Stimulated activated CD4-positive, alpha-beta T cell treated with anti-CD3 and anti-CD28 coated beads, Interleukin-1b, Interleukin-23, amount 100 ng/mL, for 4 hours (primary cell): ENCODE data around the gene GZMA.
"Not testable (repeated sequence)": the region's sequence is repeated elsewhere in the genome, so short reads cannot be mapped to it uniquely, and the experiment has no call there.

Source experiments
- DNase-seq, 2 donors: peaks; one replicate each; pipeline ENCODE4 v3.0.0-alpha.2; 2020; ENCODE audit warnings: low read depth in 2 of 2

Gene GZMA

DNA sequence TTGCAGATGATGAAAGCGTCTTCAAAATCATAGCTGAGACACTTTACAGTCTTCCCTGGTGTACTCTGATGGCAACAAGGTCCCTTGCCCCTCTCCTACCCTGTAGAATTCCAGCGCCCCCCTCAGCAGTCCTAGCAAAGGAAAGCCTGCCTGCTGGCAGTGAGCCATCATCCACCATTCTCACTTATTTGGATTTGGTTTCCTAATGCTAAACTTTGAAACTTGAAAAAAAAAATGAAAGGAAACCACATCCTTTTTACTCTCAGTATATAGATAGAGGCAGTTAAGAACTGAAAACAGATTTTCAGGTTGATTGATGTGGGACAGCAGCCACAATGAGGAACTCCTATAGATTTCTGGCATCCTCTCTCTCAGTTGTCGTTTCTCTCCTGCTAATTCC, at the start of gene GZMA:
Gene GZMA, plus strand, starts transcription at position 299 of the 400 bp plus-strand sequence. Its CDS starts 37 bp downstream, at position 336.
- DNase-seq: no peak

DNA sequence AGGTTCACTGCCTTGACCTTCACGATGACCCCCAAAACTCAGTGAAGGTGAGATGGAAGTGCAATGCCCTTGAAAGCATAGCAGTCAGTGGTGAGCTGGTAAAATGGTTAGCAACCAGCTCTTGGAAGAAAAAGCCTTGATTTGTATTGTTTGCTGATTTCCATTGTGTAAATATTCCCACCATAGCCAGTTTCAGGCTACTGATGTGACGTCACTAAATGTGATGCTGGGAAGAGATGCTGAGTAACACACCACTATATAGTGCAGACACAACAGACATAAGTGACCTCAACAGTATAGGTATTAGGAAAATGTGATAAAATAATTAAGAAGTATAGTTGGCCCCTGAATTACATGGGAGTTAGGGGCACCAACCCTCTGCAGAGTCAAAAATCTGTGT, 47.3 kb upstream of the GZMA start:
- no peak for DNase-seq

DNA sequence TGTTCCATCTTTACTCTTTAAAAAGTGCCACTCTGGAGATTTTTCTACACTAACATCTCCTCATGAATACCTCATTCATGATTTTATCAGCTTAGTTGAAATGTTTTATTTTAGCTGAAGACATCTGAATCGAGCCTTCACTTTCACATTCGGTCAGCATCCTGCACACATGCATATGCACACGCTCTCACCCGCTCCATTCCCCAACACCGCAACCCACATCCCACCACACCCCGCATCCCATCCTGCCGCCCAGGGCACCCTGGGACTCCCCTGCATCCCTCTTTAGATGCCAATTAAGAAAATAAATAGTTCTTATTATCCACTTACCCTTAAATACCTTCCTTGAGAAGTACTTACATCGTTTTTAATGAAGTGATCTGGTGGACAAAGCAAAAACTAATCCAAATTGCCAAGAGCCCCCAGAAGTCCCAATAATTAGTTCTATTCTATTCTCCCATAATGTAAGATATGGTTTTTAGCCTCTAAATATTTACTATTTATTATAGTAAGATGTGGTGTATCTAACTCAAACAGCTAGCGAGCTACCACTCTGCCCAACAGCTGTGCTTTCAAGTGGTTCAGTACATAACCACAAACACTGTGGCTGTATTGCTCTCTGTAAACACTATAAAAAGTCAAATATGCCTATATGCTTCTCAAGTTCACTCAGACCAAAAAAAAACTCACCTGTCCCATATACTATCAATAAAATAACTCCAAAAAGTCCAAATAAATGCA, 40.2 kb upstream of the GZMA start:
- peak; percentile 12 to 18 for DNase-seq

DNA sequence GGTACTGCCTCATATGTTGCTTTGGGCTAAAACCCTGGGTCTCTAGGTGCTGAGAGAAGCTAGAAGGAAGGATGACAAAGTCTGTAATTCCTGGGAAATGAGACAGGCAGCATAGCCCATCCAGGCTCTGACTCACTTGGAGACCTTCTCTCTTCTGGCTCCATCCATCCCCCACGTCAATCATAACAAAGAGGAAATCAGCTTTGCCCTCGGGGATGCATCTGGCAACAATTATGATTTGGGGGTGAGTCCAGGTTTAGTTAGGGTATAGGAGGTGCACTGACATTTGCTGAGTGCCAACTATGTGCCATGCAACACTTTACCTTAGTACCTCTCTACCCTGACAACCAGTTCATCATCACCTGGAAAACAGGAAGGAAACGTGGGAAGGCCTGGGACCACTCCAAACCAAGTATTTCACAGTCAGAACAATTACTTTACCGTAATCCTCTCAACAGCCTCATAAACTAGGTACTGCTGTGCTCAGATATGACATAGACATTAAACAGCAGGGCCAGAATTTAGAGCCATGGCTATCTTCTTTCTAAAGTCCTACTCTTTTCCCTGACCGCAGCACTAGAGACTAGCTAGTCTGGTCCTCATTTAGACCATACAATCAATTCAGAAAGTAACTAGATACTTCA, 39.1 kb upstream of the GZMA start:
- no peak for DNase-seq

DNA sequence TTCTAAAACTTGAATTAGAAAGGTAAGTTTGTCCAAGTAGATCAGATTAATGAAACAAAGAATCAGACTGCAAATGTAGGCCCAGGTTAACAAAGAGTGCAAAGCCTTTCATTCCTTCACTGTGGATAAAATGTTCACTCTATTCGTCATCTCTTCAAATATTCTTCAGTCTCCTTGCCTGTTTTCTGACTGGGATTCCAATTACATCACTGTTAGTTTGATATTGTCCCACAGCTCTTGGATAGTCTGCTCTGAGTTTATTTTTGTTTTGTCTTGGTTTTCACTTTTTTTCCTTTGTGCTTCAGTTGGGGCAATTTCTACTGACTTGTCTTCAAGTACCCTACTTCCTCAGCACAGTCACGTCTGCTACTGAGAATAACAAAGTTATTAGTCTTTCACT, 38.5 kb upstream of the GZMA start:
- no peak for DNase-seq

DNA sequence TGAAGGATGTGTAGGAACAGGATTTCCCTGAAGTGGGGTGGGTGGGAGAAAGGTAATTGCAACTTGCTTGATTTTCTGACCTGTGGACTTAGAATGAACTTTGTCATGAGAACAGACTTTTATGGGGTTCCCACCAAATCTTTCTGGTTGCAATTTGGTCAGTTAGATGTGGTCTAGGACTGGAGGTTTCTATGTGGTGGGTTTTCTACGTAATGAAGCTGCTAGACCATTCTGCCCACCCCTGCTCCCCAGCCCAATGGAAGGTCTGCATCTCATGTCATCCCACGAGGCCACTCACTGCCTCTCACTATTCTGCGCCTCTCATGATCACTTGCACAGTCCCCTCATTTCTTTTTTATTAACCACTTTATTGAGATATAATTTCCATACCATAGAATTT, 37.9 kb upstream of the GZMA start:
- DNase-seq: no peak

DNA sequence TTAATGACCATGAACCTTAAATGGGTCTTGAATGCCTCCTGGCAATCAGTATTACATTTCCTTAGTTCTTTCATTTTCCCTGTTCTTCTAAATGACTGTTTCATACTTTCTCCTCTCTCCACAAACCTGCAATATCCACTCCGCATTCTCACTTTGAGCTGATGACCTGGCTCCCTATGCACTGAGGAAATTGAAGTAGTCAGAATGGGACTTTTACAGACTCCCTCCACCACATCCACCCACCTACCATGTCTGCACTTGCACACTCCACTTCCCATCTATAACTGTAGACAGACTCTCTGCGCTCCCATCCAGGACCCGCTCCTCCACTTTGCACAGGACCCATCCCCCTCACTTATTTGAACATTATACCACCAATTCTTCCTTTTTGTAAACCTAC, 36.2 kb upstream of the GZMA start:
- DNase-seq: no peak

DNA sequence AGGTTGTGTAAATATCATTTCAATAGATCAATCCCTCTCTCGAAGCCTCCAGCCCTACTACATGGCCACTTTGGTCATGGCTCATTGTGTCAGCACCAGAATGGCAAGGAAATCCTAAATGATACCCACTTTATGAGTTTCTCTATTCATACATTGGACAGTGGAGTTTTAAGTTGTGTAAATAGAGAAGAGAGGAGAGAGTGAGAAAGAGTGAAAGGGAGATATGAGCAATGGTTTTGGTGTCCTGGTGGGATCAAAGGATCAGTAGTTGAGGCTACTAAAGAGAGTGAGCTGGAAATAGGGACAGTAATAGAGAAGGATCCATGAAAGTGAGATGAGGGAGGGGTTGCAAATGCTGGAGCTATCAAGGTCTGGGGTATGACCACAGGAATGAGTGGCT, 31.5 kb upstream of the GZMA start:
- DNase-seq: no peak

DNA sequence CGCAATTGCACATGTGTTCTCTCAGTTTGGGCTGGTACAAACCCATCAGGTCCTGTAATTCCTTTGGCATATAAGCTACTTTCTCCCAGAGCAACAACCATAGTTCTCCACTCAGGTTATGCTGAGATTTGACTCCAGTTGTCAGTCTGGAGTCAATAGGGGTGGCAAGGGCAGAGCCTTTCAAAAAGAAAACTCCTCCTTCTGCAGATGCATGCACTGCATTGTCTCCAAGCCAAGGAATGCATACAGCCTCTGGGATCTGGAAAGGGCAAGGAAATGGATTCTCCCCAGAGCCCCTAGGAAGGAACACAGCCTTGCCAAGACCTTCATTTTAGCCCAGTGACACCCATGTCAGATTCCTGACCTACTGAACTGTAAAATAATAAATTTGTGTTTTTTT, 31.0 kb upstream of the GZMA start:
- DNase-seq: no peak

DNA sequence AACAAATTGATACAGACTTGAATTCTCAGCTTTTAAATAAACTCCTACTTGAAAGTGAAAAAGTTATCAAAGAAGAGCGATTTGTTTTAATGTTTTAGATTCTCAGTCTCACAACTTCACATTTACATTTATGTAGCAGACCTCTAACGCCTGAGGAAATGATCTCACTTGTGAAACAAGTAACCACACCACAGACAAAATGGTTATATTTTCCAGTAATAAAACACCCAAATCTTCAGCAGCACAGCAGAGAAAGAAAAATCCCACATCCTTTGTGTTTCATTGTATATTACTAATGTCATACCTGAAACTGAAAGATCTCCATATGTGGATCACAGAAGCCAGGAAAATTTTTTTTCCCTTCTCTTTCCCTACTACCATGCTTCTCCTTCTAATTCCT, 29.8 kb upstream of the GZMA start:
- no peak for DNase-seq

DNA sequence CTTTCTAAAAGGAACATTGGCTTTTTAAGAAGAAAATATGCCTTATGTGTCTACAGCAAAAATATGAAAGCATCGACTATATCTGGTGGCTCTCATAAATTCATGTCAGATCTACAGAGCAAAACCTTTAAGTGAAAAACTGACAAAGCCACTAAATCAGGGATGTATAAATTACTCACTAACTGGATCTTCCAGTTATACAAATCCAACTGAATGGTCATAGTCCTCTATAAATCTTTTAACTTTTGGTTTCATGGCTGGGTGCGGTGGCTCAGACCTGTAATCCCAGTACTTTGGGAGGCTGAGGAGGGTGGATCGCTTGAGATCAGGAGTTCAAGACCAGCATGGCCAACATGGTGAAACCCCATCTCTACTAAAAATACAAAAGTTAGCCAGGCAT, 29.2 kb upstream of the GZMA start:
- no peak for DNase-seq

DNA sequence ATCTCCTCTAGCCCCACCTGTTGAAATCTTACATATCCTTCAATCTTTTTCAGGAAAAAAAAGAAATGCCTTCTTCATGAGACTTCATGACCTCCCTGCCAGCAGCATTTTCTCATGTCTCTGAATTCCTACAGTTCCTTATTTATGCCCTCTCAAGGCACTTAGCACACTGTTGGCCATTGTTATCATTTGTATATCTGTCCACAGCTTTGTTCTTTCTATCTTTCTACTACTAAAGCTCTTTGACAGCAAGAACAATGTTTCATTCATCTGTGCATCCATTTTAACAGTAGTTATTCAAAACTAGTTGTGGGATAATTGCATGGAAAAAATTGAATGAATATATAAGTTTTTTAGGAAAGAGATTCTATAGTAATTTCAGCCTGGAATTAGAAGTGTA, 20.9 kb upstream of the GZMA start:
- DNase-seq: no peak

DNA sequence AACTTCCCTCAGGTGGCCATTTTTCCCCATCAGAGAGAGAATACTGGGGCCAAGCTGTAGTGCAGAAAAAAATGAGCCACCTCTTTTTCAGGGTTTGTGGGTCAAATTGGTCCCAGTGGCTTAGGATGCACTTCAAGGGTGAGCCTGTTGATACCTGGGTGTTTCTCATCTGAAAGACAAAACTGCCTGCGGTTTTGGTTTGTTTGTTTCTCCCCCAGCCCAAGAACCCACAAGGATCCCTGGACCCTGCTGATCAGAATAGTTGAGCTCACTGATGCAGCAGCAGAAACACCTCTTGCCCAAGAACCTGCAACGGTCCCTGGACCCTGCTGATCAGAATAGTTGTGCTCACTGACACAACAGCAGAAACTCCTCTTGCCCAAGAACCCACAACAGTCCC, 13.1 kb upstream of the GZMA start:
- DNase-seq: not testable (repeated sequence)

DNA sequence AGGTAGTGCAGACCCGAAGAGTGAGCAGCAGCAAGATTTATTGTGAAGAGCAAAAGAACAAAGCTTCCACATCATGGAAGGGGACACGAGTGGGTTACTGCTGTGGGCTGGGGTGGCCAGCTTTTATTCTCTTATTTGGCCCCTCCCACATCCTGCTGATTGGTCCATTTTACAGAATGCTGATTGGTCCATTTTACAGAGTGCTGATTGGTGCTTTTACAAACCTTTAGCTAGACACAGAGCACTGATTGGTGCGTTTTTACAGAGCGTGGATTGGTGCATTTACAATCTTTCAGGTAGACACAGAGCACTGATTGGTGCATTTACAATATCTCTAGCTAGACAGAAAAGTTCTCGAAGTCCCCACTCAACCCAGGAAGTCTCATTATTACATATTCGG, 11.4 kb upstream of the GZMA start:
- not testable (repeated sequence) for DNase-seq

DNA sequence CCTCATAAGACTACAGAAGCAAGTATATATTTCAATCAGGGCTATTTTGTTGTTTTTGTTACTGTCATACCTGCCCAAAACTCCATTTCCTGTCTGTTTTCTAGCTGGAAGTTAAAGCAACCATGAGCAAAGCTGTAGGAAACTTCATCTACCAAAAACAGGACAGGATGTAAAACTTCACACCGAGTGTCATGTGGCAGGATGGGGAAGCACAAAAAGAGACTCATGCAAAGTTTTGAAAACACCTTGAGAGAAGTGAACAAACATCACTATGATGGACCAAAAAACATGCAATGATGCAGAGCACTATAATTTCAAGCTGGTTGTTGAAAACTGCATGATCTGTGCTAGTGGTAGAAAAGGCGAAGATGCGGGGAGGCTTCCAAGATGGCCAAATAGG, 6.3 kb upstream of the GZMA start:
- no peak for DNase-seq

DNA sequence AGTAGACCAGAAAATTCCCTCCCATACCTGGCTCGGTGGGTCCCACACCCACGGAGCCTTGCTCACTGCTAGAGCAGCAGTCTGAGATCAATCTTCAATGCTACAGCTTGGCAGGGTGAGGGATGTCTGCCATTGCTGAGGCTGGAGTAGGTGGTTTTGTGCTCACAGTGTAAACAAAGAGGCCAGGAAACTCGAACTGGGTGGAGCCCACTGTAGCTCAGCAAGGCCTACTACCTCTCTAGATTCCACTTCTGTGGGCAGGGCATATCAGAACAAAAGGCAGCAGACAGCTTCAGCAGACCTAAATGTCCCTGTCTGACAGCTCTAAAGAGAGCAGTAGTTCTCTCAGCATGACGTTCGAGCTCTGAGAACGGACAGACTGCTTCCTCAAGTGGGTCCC, 5.6 kb upstream of the GZMA start:
- DNase-seq: no peak

DNA sequence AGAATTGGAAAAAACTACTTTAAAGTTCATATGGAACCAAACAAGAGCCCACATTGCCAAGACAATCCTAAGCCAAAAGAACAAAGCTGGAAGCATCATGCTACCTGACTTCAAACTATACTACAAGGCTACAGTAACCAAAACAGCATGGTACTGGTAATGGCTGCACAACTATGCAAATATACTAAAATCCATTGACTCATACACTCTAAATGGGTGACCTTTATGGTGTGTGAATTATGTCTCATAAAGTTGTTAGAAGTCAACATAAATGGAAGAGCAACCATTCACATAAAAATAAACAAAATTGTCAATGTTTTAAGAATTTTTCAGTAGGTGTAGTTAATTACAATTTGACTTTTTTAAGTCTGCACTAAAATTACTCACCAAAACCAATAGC, 1.3 kb upstream of the GZMA start:
- not testable (repeated sequence) for DNase-seq

DNA sequence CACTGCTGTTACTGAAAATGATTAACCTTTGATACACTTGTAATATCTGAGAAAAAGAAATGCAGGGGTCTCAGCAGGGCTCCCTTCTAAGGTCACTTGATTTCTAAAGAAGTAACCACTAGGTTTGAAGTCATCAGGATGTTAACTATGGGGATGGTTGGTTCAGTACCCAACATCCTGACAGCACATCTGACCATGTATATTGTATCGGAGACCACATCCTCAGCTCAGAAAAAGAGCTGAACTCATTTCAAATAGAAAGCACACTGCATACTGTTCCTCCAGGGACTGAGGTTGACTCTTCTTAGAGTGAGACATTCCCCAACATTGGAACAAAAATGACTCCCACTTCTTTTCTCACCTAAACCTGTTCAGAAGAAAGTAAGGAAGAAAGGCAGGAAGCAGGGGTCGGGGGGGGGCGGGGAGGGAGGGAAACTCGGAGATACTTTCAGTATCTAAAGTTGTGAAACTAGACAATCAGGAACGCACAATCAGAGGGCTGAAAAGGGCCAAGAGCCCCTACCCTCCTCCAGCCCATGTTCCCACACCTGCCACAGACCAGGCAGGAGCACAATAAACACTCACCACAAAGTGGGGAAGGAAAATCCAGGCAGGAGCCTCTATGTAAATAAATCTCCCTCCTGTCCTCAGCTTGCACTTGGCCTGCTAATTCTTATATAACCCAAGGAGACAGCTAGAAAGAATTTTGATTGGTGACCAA, 730 bp upstream of the GZMA start:
- no peak for DNase-seq

DNA sequence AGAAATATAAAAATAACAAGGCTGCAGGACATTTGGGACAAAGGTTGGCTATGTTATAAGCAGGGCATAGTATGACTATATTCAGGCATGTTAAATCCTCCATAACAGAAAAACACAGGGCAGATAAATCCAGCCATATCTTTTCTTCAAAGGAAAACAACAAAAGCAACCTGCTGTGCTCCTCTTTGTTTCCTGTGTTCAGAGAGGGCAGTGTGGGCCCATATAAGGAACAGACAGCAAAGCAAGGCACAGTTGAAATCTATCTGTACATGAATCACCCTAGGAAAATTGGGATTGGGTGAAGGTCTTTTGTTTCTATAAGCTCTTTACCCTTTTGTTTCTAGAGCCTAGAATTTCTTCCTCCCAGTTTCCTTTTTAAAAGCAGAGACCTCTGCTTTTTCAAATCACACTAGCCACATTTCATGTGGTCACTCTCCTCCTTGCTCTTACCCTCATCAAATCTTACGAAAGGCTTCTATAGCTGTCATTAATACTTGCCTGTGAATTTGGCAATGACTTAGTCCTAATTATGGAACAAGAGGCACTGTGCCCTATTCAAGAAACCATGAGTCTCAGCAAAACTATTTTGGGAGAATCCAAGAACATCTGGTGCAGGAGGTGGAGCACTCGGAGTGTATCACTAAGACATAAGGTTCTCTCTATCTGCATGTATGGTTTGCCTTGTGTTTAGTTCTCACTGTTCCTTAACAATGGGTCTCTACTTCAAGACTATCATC, 1.8 kb downstream of the GZMA start:
- no peak for DNase-seq

DNA sequence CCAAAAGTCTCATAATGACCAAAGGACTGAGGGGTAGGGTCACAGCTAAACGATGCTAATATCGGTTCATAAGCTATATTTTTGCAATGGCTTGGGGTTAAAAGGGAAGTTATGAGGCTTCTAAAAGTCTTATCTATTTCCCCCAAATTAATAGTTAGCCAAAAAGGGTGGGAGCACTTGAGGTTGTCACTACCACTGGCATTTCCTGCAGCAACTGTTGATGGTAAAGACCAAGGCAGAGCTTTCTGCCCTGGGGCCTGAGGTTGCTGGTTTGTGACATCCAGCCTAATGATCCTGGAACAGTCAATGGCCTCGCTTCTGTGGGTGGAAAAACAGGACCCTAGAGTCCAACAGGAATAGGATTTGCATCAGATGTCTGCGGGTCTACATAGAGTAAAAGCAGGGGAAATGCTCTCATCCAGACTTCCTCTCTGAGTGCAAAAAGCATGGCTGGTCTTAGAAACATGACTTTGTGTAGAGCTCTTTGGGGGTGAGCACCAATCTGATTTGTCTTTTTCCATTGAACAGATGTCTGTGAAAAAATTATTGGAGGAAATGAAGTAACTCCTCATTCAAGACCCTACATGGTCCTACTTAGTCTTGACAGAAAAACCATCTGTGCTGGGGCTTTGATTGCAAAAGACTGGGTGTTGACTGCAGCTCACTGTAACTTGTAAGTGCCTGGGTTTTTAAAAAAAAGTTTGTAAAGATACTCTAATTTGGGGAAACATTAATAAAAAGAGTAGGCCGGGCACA, 2.7 kb downstream of the GZMA start:
- no peak for DNase-seq

DNA sequence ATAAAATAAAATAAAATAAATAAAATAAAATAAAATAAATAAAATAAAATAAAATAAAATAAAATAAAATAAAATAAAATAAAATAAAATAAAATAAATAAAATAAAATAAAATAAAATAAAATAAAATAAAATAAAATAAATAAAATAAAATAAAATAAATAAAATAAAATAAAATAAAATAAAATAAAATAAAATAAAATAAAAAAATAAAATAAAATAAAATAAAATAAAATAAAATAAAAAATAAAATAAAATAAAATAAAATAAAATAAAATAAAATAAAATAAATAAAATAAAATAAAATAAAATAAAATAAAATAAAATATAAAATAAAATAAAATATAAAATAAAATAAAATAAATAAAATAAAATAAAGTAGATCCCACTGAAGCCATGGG, 3.5 kb downstream of the GZMA start:
- not testable (repeated sequence) for DNase-seq

DNA sequence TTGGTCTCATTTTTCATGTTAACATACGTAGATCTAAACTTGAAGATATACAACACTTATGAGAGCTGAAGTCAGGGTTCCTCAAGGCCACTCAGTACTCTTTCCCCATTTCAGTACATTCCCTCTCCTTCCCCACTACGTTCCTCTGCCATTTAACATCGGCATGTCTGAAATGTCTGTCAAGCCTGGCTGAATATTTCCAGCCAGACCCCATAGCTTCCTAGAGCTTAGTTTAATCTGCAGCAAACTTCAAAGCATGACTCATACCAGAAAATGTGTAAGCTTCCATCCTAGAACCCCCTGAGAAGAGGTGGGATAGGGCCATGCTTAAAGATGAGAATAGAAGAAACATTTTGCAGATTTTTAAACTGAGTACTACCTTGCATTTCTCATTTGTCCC, 6.2 kb downstream of the GZMA start:
- DNase-seq: no peak
